ENCODE measurements around the gene MYOC. TPM values are rescaled to one million over a fixed set of nuclear protein-coding genes. Genes with fewer than 3 reads are reported as not detected.
A peak's percentile ranks its signal among the peaks of the same experiment; 100 is the strongest.

Gene MYOC
- total RNA-seq, 4 donors from 2014 or later: 5.0 to 17.4 (median 8.6) TPM

DNA sequence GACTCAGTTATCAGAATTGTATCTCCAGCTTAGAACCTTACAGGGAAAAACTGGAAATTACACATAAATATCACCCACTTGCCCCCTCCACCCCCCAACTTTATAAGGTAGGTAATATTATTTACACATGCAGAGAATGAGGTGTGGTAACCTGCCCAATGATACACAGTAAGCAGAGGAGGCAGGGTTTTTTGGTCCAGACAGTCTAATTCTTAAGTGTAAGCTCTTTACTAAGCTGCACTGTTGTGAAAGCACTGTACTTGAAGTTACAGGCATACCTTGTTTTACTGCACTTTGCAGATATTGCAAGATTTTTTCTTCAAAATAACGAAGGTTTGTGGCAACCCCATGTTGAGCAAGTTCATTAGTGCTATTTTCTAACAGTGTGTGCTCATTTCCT lies 55.3 kb downstream of the MYOC start:
- no peaks in the 10 kb centered on the region for H3K9me3 ChIP-seq
- H3K27me3 ChIP-seq: no peaks in the 10 kb centered on the region
- no peak overlapping the region for H3K27ac ChIP-seq
- no peak for ATAC-seq
- in situ Hi-C loops (cut with MboI; ENCODE audit: low sequenced_read_pairs in 4 of 4): no loop called here
- TF ChIP-seq, protein P1, sequence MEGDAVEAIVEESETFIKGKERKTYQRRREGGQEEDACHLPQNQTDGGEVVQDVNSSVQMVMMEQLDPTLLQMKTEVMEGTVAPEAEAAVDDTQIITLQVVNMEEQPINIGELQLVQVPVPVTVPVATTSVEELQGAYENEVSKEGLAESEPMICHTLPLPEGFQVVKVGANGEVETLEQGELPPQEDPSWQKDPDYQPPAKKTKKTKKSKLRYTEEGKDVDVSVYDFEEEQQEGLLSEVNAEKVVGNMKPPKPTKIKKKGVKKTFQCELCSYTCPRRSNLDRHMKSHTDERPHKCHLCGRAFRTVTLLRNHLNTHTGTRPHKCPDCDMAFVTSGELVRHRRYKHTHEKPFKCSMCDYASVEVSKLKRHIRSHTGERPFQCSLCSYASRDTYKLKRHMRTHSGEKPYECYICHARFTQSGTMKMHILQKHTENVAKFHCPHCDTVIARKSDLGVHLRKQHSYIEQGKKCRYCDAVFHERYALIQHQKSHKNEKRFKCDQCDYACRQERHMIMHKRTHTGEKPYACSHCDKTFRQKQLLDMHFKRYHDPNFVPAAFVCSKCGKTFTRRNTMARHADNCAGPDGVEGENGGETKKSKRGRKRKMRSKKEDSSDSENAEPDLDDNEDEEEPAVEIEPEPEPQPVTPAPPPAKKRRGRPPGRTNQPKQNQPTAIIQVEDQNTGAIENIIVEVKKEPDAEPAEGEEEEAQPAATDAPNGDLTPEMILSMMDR (IDR thresholded peaks at IDR 0.05 in 4 of 5, conservative IDR thresholded peaks at IDR 0.05 in 1 of 5): no peak
- TF ChIP-seq POLR2A (IDR thresholded peaks at IDR 0.05): no peak
- peaks cover 0 to 12% of the 10 kb centered on the region in 2 donors for H3K36me3 ChIP-seq
- DNase-seq: no peak
- no peaks in the 10 kb centered on the region for H3K4me1 ChIP-seq
- intact Hi-C loops (cut with DNase I; ENCODE audit: low total_unique reads): no loop called here
- H3K4me3 ChIP-seq: no peak overlapping the region

GRCh38 chr1:171596705-171597104 lies 55.8 kb downstream of the MYOC start:
- in situ Hi-C loops (cut with MboI; ENCODE audit: low sequenced_read_pairs in 4 of 4): no loop called here
- Histone ChIP-seq H3K9me3 (no peaks in the 10 kb centered on the region), H3K27ac (no peak overlapping the region), H3K4me3 (no peak overlapping the region), H3K27me3 (no peaks in the 10 kb centered on the region), H3K36me3 (peaks cover 0 to 17% of the 10 kb centered on the region in 2 donors), H3K4me1 (no peaks in the 10 kb centered on the region)
- TF ChIP-seq POLR2A (IDR thresholded peaks at IDR 0.05): no peak
- intact Hi-C loops (cut with DNase I; ENCODE audit: low total_unique reads): no loop called here
- DNase-seq (no peak), ATAC-seq (no peak)

GRCh38 chr1:171596119-171596518 lies 56.4 kb downstream of the MYOC start:
- H3K9me3 ChIP-seq: no peaks in the 10 kb centered on the region
- DNase-seq: no peak
- no peak for ATAC-seq

GRCh38 chr1:171595324-171595723 lies 57.2 kb downstream of the MYOC start:
- DNase-seq (no peak), ATAC-seq (peak; percentile 68 to 76)
- Histone ChIP-seq H3K36me3 (peaks cover 0 to 31% of the 10 kb centered on the region in 2 donors), H3K27me3 (no peaks in the 10 kb centered on the region), H3K4me1 (no peaks in the 10 kb centered on the region), H3K9me3 (no peaks in the 10 kb centered on the region), H3K27ac (no peak overlapping the region), H3K4me3 (no peak overlapping the region)
- in situ Hi-C loops (cut with MboI; ENCODE audit: low sequenced_read_pairs in 4 of 4): no loop called here
- TF ChIP-seq, protein P1 (IDR thresholded peaks at IDR 0.05 in 4 of 5, conservative IDR thresholded peaks at IDR 0.05 in 1 of 5): no peak
- TF ChIP-seq POLR2A (IDR thresholded peaks at IDR 0.05): no peak
- intact Hi-C loops (cut with DNase I; ENCODE audit: low total_unique reads): no loop called here

More at GRCh38 chr1:171596119-171596518, 56.4 kb downstream of the MYOC start:
- H3K27me3 ChIP-seq: no peaks in the 10 kb centered on the region
- in situ Hi-C loops (cut with MboI; ENCODE audit: low sequenced_read_pairs in 4 of 4): no loop called here
- no peak overlapping the region for H3K4me3 ChIP-seq
- no peak overlapping the region for H3K27ac ChIP-seq
- intact Hi-C loops (cut with DNase I; ENCODE audit: low total_unique reads): no loop called here
- H3K36me3 ChIP-seq: peaks cover 0 to 23% of the 10 kb centered on the region in 2 donors
- no peak for TF ChIP-seq POLR2A (IDR thresholded peaks at IDR 0.05)
- TF ChIP-seq, protein P1 (IDR thresholded peaks at IDR 0.05 in 4 of 5, conservative IDR thresholded peaks at IDR 0.05 in 1 of 5): no peak
- no peaks in the 10 kb centered on the region for H3K4me1 ChIP-seq

GRCh38 chr1:171590022-171590421 lies 62.5 kb downstream of the MYOC start:
- no peak for ATAC-seq

More at GRCh38 chr1:171590022-171590421, 62.5 kb downstream of the MYOC start:
- H3K4me3 ChIP-seq: no peak overlapping the region
- no peak for TF ChIP-seq POLR2A (IDR thresholded peaks at IDR 0.05)
- TF ChIP-seq, protein P1 (IDR thresholded peaks at IDR 0.05 in 4 of 5, conservative IDR thresholded peaks at IDR 0.05 in 1 of 5): no peak
- H3K4me1 ChIP-seq: no peaks in the 10 kb centered on the region
- H3K27ac ChIP-seq: no peak overlapping the region
- DNase-seq: no peak
- peaks cover 2 to 73% of the 10 kb centered on the region in 2 donors for H3K36me3 ChIP-seq
- intact Hi-C loops (cut with DNase I; ENCODE audit: low total_unique reads) (no loop called here), in situ Hi-C loops (cut with MboI; ENCODE audit: low sequenced_read_pairs in 4 of 4) (no loop called here)
- no peaks in the 10 kb centered on the region for H3K27me3 ChIP-seq
- no peaks in the 10 kb centered on the region for H3K9me3 ChIP-seq
